ENCODE data around the gene IRF3. TPM values are rescaled to one million over a fixed set of nuclear protein-coding genes. Genes with fewer than 3 reads are reported as not detected.

IRF3 gene
- total and polyA plus RNA-seq, 10 donors, result 87.9 to 294 (median 128) TPM

Small RNA genes lying within 50 kb of the gene (microRNA-seq; reads per million reads assigned to microRNA genes)
- 0 to 0.70 (median 0.36) reads per million in 3 donors for gene MIR5088

Small RNA genes lying within 50 kb of the gene (small RNA-seq; reads per million reads assigned to genes)
- gene MIR5088, result 0 to 0.06 (median 0) reads per million in 4 donors

Other genes starting within 250 kb of the IRF3 start
- not detected for gene PTH2, start 242.4 kb downstream of the IRF3 start, total RNA-seq
- not detected for gene PTH2, start 242.4 kb downstream of the IRF3 start, polyA plus RNA-seq
- not detected for gene GFY, start 240.5 kb downstream of the IRF3 start, total RNA-seq
- gene GFY, start 240.5 kb downstream of the IRF3 start, polyA plus RNA-seq, result not detected
- under 1 TPM in 2 of 7 donors, not detected in 5; 0.10 to 0.13 TPM for gene SLC17A7, start 224.3 kb downstream of the IRF3 start, total RNA-seq
- gene SLC17A7, start 224.3 kb downstream of the IRF3 start, polyA plus RNA-seq, result under 1 TPM; 0.07 to 0.12 (median 0.10) TPM
- 10 to 100 TPM; 76.0 to 94.3 (median 86.1) TPM for gene PIH1D1, start 214.0 kb downstream of the IRF3 start, total RNA-seq
- gene PIH1D1, start 214.0 kb downstream of the IRF3 start, polyA plus RNA-seq, result 100 to 1,000 TPM in 2 of 3 donors, 10 to 100 TPM in 1; 85.3 to 140 (median 118) TPM
- 10 to 100 TPM; 38.7 to 50.2 (median 45.8) TPM for gene ALDH16A1, start 212.6 kb downstream of the IRF3 start, total RNA-seq
- gene ALDH16A1, start 212.6 kb downstream of the IRF3 start, polyA plus RNA-seq, result 10 to 100 TPM; 54.9 to 99.9 (median 94.9) TPM
- 10 to 100 TPM; 11.2 to 32.8 (median 24.1) TPM for gene FLT3LG, start 191.6 kb downstream of the IRF3 start, total RNA-seq
- 10 to 100 TPM; 16.4 to 26.4 (median 19.9) TPM for gene FLT3LG, start 191.6 kb downstream of the IRF3 start, polyA plus RNA-seq
- gene RPL13A, start 178.2 kb downstream of the IRF3 start, total RNA-seq, result 1,000 to 10,000 TPM; 2,521 to 3,132 (median 2,768) TPM
- 1,000 to 10,000 TPM; 6,561 to 7,408 (median 7,261) TPM for gene RPL13A, start 178.2 kb downstream of the IRF3 start, polyA plus RNA-seq
- gene RPS11, start 169.4 kb downstream of the IRF3 start, total RNA-seq, result 1,000 to 10,000 TPM; 1,555 to 3,509 (median 2,434) TPM
- gene RPS11, start 169.4 kb downstream of the IRF3 start, polyA plus RNA-seq, result over 10,000 TPM in 2 of 3 donors, 1,000 to 10,000 TPM in 1; 8,326 to 12,835 (median 11,104) TPM
- gene FCGRT, start 153.2 kb downstream of the IRF3 start, total RNA-seq, result 100 to 1,000 TPM; 273 to 616 (median 435) TPM
- 100 to 1,000 TPM; 144 to 364 (median 279) TPM for gene FCGRT, start 153.2 kb downstream of the IRF3 start, polyA plus RNA-seq
- 10 to 100 TPM; 18.9 to 44.2 (median 42.8) TPM for gene RCN3, start 137.9 kb downstream of the IRF3 start, total RNA-seq
- 10 to 100 TPM; 25.0 to 99.2 (median 89.9) TPM for gene RCN3, start 137.9 kb downstream of the IRF3 start, polyA plus RNA-seq
- gene NOSIP, start 85.3 kb downstream of the IRF3 start, total RNA-seq, result 10 to 100 TPM; 58.6 to 73.8 (median 70.0) TPM
- 100 to 1,000 TPM; 129 to 152 (median 149) TPM for gene NOSIP, start 85.3 kb downstream of the IRF3 start, polyA plus RNA-seq
- gene PRRG2, start 84.5 kb downstream of the IRF3 start, total RNA-seq, result 1 to 10 TPM in 5 of 7 donors, under 1 TPM in 2; 0.37 to 7.9 (median 1.3) TPM
- gene PRRG2, start 84.5 kb downstream of the IRF3 start, polyA plus RNA-seq, result 1 to 10 TPM in 2 of 3 donors, under 1 TPM in 1; 0.91 to 2.3 (median 1.3) TPM
- 10 to 100 TPM; 18.8 to 44.3 (median 34.6) TPM for gene PRR12, start 74.7 kb downstream of the IRF3 start, total RNA-seq
- gene PRR12, start 74.7 kb downstream of the IRF3 start, polyA plus RNA-seq, result 10 to 100 TPM in 1 of 3 donors, 1 to 10 TPM in 2; 3.7 to 21.4 (median 3.9) TPM
- gene RRAS, start 25.7 kb downstream of the IRF3 start, total RNA-seq, result 10 to 100 TPM; 30.9 to 57.6 (median 44.4) TPM
- 100 to 1,000 TPM in 1 of 3 donors, 10 to 100 TPM in 2; 66.5 to 106 (median 98.2) TPM for gene RRAS, start 25.7 kb downstream of the IRF3 start, polyA plus RNA-seq
- gene SCAF1, start 23.6 kb downstream of the IRF3 start, total RNA-seq, result 10 to 100 TPM; 21.9 to 66.2 (median 57.0) TPM
- gene SCAF1, start 23.6 kb downstream of the IRF3 start, polyA plus RNA-seq, result 10 to 100 TPM in 1 of 3 donors, 1 to 10 TPM in 2; 7.5 to 21.3 (median 7.6) TPM
- gene BCL2L12, start 76 bp upstream of the IRF3 start, total RNA-seq, result 10 to 100 TPM in 6 of 7 donors, 1 to 10 TPM in 1; 7.8 to 26.6 (median 16.3) TPM
- gene BCL2L12, start 76 bp upstream of the IRF3 start, polyA plus RNA-seq, result 10 to 100 TPM; 26.5 to 36.7 (median 30.1) TPM
- gene PRMT1, start 11.4 kb upstream of the IRF3 start, total RNA-seq, result 100 to 1,000 TPM; 108 to 136 (median 115) TPM
- 100 to 1,000 TPM; 114 to 175 (median 134) TPM for gene PRMT1, start 11.4 kb upstream of the IRF3 start, polyA plus RNA-seq
- gene ADM5, start 23.7 kb upstream of the IRF3 start, total RNA-seq, result 10 to 100 TPM in 1 of 7 donors, 1 to 10 TPM in 6; 1.4 to 14.2 (median 5.0) TPM
- 1 to 10 TPM; 1.5 to 3.6 (median 3.5) TPM for gene ADM5, start 23.7 kb upstream of the IRF3 start, polyA plus RNA-seq
- gene CPT1C, start 25.3 kb upstream of the IRF3 start, total RNA-seq, result 10 to 100 TPM in 5 of 7 donors, 1 to 10 TPM in 2; 6.8 to 17.0 (median 16.4) TPM
- gene CPT1C, start 25.3 kb upstream of the IRF3 start, polyA plus RNA-seq, result 10 to 100 TPM in 2 of 3 donors, 1 to 10 TPM in 1; 5.2 to 15.7 (median 11.8) TPM
- 1 to 10 TPM in 1 of 7 donors, under 1 TPM in 2, not detected in 4; 0.37 to 2.1 (median 0.92) TPM for gene TSKS, start 97.4 kb upstream of the IRF3 start, total RNA-seq
- 1 to 10 TPM in 1 of 3 donors, under 1 TPM in 2; 0.26 to 1.0 (median 0.85) TPM for gene TSKS, start 97.4 kb upstream of the IRF3 start, polyA plus RNA-seq
- gene AP2A1, start 101.1 kb upstream of the IRF3 start, total RNA-seq, result 100 to 1,000 TPM in 3 of 7 donors, 10 to 100 TPM in 4; 79.8 to 108 (median 95.4) TPM
- 10 to 100 TPM; 18.1 to 43.6 (median 19.0) TPM for gene AP2A1, start 101.1 kb upstream of the IRF3 start, polyA plus RNA-seq
- 10 to 100 TPM; 10.7 to 22.1 (median 15.1) TPM for gene FUZ, start 147.4 kb upstream of the IRF3 start, total RNA-seq
- 10 to 100 TPM; 16.7 to 20.3 (median 16.9) TPM for gene FUZ, start 147.4 kb upstream of the IRF3 start, polyA plus RNA-seq
- 10 to 100 TPM; 29.4 to 61.0 (median 50.7) TPM for gene MED25, start 152.4 kb upstream of the IRF3 start, total RNA-seq
- 10 to 100 TPM; 26.6 to 42.7 (median 35.3) TPM for gene MED25, start 152.4 kb upstream of the IRF3 start, polyA plus RNA-seq
- gene PTOV1, start 185.3 kb upstream of the IRF3 start, total RNA-seq, result 100 to 1,000 TPM in 3 of 7 donors, 10 to 100 TPM in 4; 69.6 to 127 (median 98.4) TPM
- 100 to 1,000 TPM in 1 of 3 donors, 10 to 100 TPM in 2; 61.4 to 120 (median 70.9) TPM for gene PTOV1, start 185.3 kb upstream of the IRF3 start, polyA plus RNA-seq
- 100 to 1,000 TPM in 5 of 7 donors, 10 to 100 TPM in 2; 80.9 to 203 (median 111) TPM for gene PNKP, start 201.7 kb upstream of the IRF3 start, total RNA-seq
- gene PNKP, start 201.7 kb upstream of the IRF3 start, polyA plus RNA-seq, result 100 to 1,000 TPM in 1 of 3 donors, 10 to 100 TPM in 2; 36.6 to 135 (median 66.2) TPM
- gene AKT1S1, start 211.5 kb upstream of the IRF3 start, total RNA-seq, result 10 to 100 TPM in 6 of 7 donors, 1 to 10 TPM in 1; 8.7 to 27.8 (median 20.1) TPM
- 10 to 100 TPM; 11.6 to 24.8 (median 13.9) TPM for gene AKT1S1, start 211.5 kb upstream of the IRF3 start, polyA plus RNA-seq
- gene TBC1D17, start 211.8 kb upstream of the IRF3 start, total RNA-seq, result 10 to 100 TPM; 26.8 to 53.5 (median 38.2) TPM
- 10 to 100 TPM; 20.8 to 39.8 (median 34.9) TPM for gene TBC1D17, start 211.8 kb upstream of the IRF3 start, polyA plus RNA-seq
- 10 to 100 TPM in 1 of 7 donors, 1 to 10 TPM in 6; 1.1 to 20.2 (median 2.8) TPM for gene IL4I1, start 231.0 kb upstream of the IRF3 start, total RNA-seq
- gene IL4I1, start 231.0 kb upstream of the IRF3 start, polyA plus RNA-seq, result 1 to 10 TPM; 3.9 to 9.3 (median 6.4) TPM